Measurements from ENCODE around the gene PTBP1.

DNA sequence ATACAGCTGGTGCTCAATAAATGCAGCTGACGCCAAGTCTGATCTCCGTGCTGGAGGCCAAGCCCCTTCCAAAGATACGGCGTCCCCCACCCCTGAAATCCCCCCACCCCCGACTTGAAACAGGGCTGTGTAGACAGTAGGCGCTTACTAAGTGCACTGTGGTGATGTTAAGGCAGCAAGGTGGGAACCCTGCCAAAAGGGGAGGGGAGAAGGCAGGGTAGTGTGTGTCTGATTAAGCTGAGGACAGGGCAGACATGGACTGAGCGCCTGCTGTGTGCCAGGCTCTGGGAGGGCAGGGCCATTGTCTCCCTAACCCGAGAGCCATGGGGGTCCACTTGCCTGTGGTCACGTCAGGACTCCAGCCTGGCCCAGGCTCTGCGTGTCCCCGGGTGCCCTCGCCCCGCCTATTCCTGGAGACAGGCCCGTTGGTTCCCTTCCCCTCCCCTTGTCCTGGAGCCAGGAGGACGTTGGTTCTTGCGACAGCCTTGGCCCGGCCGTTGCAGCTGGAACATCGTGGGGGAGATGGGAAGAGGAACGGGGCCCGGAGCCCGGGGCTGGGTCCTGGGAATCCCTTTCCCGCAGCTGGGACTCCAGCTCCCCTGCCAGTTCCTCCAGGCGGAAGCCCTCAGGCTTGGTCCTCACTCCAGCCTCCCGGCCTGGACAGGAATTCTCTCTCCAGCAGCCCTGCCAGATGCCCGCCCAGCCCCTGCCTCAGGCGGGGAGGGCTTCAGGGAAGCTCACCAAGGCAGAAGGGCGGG, 53.1 kb downstream of the PTBP1 start:
- no peak for TF ChIP-seq POLR2A (IDR thresholded peaks at IDR 0.05; ENCODE audit: low read length)
- TF ChIP-seq GATA1 (IDR thresholded peaks at IDR 0.05; ENCODE audit: low read depth, low read length): no peak
